SJCRH30 (cell line): ENCODE measurements around the gene CLDN34. TPM values are rescaled to one million over a fixed set of nuclear protein-coding genes. Genes with fewer than 3 reads are reported as not detected.

ENCODE experiments used
- DNase-seq, 2 experiments: peaks; one replicate each; pipeline ENCODE4 v3.0.0-alpha.2; 2015 to 2020
- H3K27ac ChIP-seq: fragments of 250-450 bp; sonication (Bioruptor Pico); 2 replicates; pipeline ENCODE4 v1.5.1; 2020; ENCODE audit warnings: mild to moderate bottlenecking, moderate library complexity
- H3K27me3 ChIP-seq: fragments of 250-450 bp; sonication (Bioruptor Pico); 2 replicates; pipeline ENCODE4 v1.5.1; 2020; ENCODE audit warnings: mild to moderate bottlenecking, moderate library complexity
- H3K36me3 ChIP-seq: fragments of 250-450 bp; sonication (Bioruptor Pico); 2 replicates; pipeline ENCODE4 v1.5.1; 2020; ENCODE audit warnings: mild to moderate bottlenecking, moderate library complexity
- H3K4me1 ChIP-seq: fragments of 250-450 bp; sonication (Bioruptor Pico); 2 replicates; pipeline ENCODE4 v1.5.1; 2020; ENCODE audit warnings: mild to moderate bottlenecking, moderate library complexity
- H3K4me3 ChIP-seq: fragments of 250-450 bp; sonication (Bioruptor Pico); 2 replicates; pipeline ENCODE4 v1.5.1; 2020; ENCODE audit warnings: mild to moderate bottlenecking, moderate library complexity
- H3K9me3 ChIP-seq: fragments of 250-450 bp; sonication (Bioruptor Pico); replicated peaks from 2 replicates; pipeline ENCODE4 v1.5.1; 2020; ENCODE audit warnings: mild to moderate bottlenecking, moderate library complexity
- total RNA-seq: library from RNA; depleted of rRNA; stranded (reverse); fragments of >200 nt; shearing (Covaris generic); gene quantifications from 2 replicates; pipeline ENCODE4 v1.2.3, GENCODE V29; 2014; rRNA removed

CLDN34 gene
- total RNA-seq, 1 experiment from 2014 or later: not detected

DNA sequence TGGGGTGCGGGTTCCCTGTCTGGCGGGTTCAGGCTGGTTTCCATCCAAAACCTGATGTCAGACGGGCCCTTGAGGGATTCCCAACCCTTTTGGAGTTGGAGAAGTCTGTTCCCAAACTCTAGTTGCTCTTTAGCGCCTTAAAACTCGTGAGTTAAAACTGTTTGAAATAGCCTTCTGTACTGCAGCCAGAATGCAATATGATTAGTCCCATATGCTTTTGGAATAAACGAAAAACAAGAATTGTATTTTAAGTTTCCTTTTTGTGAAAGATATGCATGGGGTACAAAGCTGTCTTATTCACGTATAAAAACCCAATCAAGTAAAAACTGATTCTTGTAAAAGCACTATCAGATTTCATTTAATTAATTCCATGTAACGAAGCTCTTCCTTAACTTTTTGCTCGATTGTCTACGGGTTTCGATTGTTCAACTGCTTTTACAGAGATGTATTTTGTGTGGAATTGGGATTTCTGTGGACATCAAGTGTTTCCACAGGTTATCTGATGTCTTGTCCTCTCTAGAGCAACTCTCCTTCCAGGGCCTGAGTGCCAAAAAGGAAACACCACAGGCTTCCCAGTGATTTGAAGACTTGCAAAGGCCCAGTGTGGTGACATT, 49.5 kb downstream of the CLDN34 start:
- no peak for DNase-seq
- no peaks in the 10 kb centered on the region for H3K36me3 ChIP-seq
- no peaks in the 10 kb centered on the region for H3K9me3 ChIP-seq
- peaks cover 11% of the 10 kb centered on the region; the same call in 1 of the 2 replicates for H3K4me1 ChIP-seq
- H3K4me3 ChIP-seq: peak overlapping the region; percentile 96
- no peaks in the 10 kb centered on the region for H3K27me3 ChIP-seq
- H3K27ac ChIP-seq: peak overlapping the region; percentile 66

DNA sequence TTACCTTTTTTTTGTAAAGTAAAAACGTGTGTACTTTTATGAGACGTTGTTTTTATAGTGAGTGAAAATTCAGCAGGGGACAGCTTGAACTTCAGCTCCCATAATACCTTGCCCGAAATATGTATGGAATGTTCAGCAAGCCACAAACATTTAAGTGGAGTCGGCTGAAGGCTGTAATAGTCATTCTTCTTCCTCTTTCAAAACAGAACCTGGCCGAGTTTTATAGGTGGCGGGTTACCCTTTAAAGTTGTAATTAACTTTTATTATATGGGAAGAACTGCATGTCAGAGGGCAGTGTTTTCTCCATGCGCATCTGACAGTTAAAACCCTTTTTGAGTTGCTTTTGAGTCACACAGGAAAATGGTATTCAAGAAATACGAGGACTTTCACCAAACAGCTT, 50.7 kb downstream of the CLDN34 start:
- no peaks in the 10 kb centered on the region for H3K27me3 ChIP-seq
- DNase-seq: peak; percentile 31 to 66
- 0 out of 2 replicates have a peak, but pooled peaks cover under 1% of the 10 kb centered on the region for H3K36me3 ChIP-seq
- peaks cover 11% of the 10 kb centered on the region; the same call in 1 of the 2 replicates for H3K4me1 ChIP-seq
- H3K9me3 ChIP-seq: no peaks in the 10 kb centered on the region
- peak overlapping the region; percentile 36 for H3K27ac ChIP-seq
- H3K4me3 ChIP-seq: peak overlapping the region; percentile 40

Other genes starting within 250 kb of the CLDN34 start
- gene GPR143, start 201.5 kb upstream of the CLDN34 start, total RNA-seq: not detected in 2 replicates
- gene SHROOM2, start 180.9 kb upstream of the CLDN34 start, total RNA-seq: 0.57 and 0.84 TPM in 2 replicates
- 16.5 and 17.2 TPM in 2 replicates for gene CLCN4, start 189.6 kb downstream of the CLDN34 start, total RNA-seq